HG03378 (cell line): Measurements from ENCODE around the gene LRP10.
"Not testable (repeated sequence)": the region's sequence is repeated elsewhere in the genome, so short reads cannot be mapped to it uniquely, and the experiment has no call there.

Experiments used
- ATAC-seq: cut with Tn5 transposase; IDR thresholded peaks from one replicate; pipeline ENCODE4 v1.9.1; 2021; ENCODE audit warnings: mild to moderate bottlenecking, moderate library complexity; ENCODE audit not compliant: unreplicated experiment

The LRP10 gene

GRCh38 chr14:22842211-22843122, 29.1 kb upstream of the LRP10 start:
- no peak for ATAC-seq

DNA sequence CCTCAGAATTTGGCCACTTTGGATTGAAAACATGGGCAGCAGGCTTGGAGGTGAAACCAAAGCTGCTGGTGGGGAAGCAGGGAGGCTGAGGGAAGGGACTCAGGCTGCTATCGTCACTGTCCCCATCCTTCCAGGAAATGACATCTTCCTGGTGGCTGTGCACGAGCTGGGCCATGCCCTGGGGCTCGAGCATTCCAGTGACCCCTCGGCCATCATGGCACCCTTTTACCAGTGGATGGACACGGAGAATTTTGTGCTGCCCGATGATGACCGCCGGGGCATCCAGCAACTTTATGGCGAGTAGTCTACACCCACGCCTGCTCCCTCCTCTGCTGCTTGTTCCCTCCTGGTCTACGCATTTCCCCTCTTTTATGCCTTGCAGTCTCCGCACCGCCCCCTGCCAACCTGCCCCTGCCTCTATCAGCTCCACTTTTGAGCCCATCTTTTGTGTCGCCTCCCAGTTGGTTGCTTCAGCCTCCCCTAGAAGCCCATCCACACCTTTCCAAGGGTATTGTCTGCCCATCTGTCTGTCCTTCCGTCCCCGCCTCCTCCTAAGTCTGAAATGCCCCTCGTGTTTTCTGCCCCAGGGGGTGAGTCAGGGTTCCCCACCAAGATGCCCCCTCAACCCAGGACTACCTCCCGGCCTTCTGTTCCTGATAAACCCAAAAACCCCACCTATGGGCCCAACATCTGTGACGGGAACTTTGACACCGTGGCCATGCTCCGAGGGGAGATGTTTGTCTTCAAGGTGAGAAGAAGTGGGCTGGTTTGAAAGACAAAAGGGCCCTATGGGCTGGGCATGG, 28.2 kb upstream of the LRP10 start:
- ATAC-seq: no peak

- no peak for ATAC-seq
Measured at GRCh38 chr14:22844221-22845102, 27.1 kb upstream of the LRP10 start.

GRCh38 chr14:22845103-22845394, 26.5 kb upstream of the LRP10 start:
- no peak for ATAC-seq

DNA sequence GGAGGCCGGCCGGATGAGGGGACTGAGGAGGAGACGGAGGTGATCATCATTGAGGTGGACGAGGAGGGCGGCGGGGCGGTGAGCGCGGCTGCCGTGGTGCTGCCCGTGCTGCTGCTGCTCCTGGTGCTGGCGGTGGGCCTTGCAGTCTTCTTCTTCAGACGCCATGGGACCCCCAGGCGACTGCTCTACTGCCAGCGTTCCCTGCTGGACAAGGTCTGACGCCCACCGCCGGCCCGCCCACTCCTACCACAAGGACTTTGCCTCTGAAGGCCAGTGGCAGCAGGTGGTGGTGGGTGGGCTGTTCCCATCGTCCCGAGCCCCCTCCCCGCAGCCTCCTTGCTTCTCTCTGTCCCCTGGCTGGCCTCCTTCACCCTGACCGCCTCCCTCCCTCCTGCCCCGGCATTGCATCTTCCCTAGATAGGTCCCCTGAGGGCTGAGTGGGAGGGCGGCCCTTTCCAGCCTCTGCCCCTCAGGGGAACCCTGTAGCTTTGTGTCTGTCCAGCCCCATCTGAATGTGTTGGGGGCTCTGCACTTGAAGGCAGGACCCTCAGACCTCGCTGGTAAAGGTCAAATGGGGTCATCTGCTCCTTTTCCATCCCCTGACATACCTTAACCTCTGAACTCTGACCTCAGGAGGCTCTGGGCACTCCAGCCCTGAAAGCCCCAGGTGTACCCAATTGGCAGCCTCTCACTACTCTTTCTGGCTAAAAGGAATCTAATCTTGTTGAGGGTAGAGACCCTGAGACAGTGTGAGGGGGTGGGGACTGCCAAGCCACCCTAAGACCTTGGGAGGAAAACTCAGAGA, 25.5 kb upstream of the LRP10 start:
- ATAC-seq: no peak

GRCh38 chr14:22846811-22847307, 24.7 kb upstream of the LRP10 start:
- no peak for ATAC-seq

DNA sequence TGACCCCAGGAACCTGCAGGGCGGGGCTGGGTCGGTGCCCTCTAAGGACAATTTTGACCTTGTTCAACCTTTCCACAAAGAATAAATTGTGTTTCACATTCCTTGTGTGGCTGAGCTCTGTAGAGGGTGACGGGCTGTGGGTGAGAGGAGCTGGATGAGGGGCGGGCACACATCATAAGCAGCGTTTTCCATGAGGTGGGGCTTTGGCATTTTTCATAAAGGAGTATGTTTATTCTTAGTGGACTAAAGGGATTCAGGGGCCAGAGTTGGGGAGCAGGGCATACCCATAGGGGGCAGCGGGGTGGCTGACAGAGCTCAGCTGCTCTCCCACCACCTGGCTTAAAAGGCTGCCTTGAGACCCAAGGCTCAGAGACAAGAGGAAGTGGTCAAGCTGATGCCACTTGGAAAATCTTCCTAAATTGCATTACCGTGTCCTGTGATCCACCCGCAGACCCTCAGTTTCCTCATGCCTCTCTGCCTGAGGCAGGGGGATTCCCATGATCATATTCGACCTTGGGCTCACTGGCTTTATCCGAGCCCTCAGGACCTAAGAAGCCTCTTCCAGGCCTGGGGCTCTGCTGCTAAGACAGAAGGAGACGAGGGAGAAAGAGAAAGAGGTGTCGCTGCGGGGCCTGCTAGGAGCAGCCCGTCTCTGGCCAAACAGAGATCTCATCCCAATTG, 23.7 kb upstream of the LRP10 start:
- ATAC-seq: no peak

- no peak for ATAC-seq
Measured at GRCh38 chr14:22848351-22849164, 23.0 kb upstream of the LRP10 start.

DNA sequence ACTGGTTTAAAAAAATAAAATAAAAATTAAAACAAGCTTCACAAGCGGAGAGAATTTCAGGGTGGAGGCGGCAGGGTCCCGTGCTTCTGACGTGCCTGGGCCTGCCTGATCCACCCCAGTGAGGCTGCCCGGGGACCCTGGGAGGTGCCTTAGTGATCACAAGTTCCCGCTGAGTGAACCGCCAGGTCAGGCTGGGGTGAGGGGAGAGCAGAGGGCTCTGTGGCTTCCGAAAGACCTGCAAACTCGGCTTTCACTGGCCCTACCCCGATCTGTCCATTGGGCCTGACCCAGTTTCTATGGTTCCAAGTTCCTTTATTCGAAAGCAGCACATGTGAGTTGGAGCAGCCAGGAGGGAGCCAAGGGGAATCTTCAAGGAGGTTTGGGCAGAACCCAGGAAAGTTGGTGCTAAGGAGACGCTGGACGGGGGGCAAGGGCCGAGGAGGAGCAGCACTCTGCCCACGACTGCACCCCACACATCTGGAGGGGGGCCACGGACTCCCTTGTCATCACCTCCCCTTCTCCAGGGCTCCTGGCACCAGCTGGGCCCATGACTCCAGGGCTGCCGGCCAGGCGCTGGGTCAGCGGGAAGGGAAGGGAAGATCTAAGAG, 22.2 kb upstream of the LRP10 start:
- ATAC-seq: no peak

DNA sequence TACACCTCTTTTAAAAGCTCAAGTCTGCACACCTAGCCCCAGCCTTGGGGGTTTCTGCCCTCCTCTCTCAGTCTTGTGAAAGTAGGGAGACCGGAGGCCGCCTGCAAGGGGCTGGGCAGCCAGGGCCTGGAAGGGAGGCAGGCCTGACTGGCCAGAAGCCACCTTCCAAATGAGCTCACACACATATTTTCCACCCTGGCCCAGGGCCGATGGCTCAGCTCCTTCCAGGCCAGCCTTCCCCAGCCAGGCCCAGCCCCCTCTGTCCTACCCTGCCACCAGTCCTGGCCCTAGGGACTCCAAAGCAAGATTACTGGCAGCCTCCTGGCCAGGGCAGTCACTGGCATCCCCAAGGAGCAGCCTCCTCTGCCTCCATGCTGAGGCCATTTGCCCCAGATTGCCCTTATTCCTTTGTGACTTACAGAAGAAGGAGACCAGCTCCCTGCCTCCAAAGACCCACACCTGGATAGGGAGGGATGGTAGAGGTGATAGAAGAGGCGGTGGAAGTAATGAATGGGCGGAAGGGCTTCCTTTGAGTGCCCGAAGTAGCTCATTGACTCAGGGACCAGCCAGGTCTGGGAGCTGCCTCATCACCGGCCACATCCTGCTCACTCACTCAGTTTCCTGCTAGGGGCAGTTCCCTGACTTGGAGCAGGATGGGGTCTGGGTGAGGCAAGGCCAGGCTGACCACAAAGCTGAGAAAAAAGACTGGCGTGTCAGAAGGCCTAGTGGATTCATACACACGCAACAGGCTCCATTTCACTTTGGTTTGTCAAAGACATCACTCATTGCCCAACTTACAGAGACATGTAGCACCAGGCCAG, 20.4 kb upstream of the LRP10 start:
- ATAC-seq: no peak

GRCh38 chr14:22852178-22852577, 19.4 kb upstream of the LRP10 start:
- ATAC-seq: not testable (repeated sequence)

DNA sequence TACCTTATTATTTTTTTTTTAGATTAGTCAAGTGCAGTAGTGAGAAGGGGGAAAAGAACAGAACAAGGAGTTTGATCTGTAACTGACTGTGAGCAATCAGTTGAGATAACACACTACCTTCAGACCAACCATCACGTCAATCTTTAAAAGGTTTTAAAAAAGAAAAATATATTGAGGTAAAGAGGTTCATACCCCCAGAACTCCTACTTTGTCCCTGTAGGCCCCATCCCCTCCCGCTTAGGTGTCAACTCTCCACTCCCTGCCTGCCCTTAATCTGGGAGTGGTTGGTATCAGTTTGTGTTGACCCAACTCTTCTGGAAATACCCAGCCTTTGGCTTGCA, 19.0 kb upstream of the LRP10 start:
- no peak for ATAC-seq

- ATAC-seq: peak; percentile 66
Measured at GRCh38 chr14:22852940-22853767, 18.4 kb upstream of the LRP10 start.

GRCh38 chr14:22854296-22854695, 17.2 kb upstream of the LRP10 start:
- ATAC-seq: not testable (repeated sequence)

DNA sequence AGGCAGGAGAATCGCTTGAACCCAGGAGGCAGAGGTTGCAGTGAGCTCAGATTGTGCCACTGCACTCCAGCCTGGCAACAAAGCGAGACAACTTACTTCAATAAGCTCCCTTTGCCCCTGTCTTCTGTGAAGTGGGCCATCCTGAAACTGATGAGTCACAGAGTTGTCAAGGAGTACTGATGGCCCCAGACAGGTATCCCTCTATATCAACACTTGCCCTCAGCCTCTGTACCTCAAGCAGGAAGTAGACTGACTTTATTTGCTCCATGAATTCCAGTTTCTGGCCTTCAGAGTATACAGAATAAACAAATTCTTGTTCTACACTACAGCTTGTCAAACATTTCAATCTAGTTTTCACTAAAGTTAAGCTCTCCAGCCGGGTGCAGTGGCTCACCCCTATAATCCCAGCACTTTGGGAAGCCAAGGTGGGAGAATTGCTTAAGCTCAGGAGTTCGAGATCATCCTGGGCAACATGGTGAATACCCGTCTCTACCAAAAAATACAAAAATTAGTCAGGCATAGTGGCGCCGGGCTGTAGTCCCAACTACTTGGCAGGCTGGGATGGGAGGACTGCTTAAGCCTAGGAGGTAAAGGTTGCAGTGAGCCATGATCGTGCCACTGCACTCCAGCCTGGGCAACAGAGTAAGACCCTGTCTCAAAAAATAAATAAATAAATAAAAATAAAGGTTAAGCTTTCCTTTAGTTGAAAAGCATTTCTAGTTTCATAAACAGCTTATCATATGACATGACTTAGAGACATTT, 16.4 kb upstream of the LRP10 start:
- ATAC-seq: no peak

- no peak for ATAC-seq
Measured at GRCh38 chr14:22856428-22856827, 15.1 kb upstream of the LRP10 start.
